GM21723 (cell line): Measurements from ENCODE around the gene MAPK8IP2.

ENCODE experiments used
- ATAC-seq: cut with Tn5 transposase; IDR thresholded peaks from one replicate; pipeline ENCODE4 v1.9.1; 2021; ENCODE audit warnings: mild to moderate bottlenecking, moderate library complexity; ENCODE audit not compliant: unreplicated experiment

MAPK8IP2 gene

GRCh38 chr22:50600538-50600937 lies at the start of gene MAPK8IP2:
Gene MAPK8IP2 (plus strand): TSS chr22:50600793. CDS start chr22:50600819, 26 bp downstream.
- no peak for ATAC-seq

GRCh38 chr22:50551160-50551752 lies 49.3 kb upstream of the MAPK8IP2 start:
- ATAC-seq, result no peak

GRCh38 chr22:50553310-50553709 lies 47.3 kb upstream of the MAPK8IP2 start:
- ATAC-seq, result no peak

- no peak for ATAC-seq
Observed at GRCh38 chr22:50556703-50557102, 43.9 kb upstream of the MAPK8IP2 start.

- no peak for ATAC-seq
Observed at GRCh38 chr22:50560034-50560433, 40.6 kb upstream of the MAPK8IP2 start.

GRCh38 chr22:50561401-50562358 lies 38.9 kb upstream of the MAPK8IP2 start:
- no peak for ATAC-seq

- ATAC-seq, result peak; percentile 89
Observed at GRCh38 chr22:50562523-50563412, 37.8 kb upstream of the MAPK8IP2 start, which contains the start of gene SYCE3. Gene SYCE3 (minus strand): TSS chr22:50562919. CDS start chr22:50556405, 6,514 bp downstream.

- peak; percentile 11 for ATAC-seq
Observed at GRCh38 chr22:50563413-50564160, 37.0 kb upstream of the MAPK8IP2 start.

- ATAC-seq, result no peak
Observed at GRCh38 chr22:50564289-50564688, 36.3 kb upstream of the MAPK8IP2 start.

- ATAC-seq, result no peak
Observed at GRCh38 chr22:50567721-50568252, 32.8 kb upstream of the MAPK8IP2 start.

- ATAC-seq, result no peak
Observed at GRCh38 chr22:50568626-50569025, 32.0 kb upstream of the MAPK8IP2 start.

- no peak for ATAC-seq
Observed at GRCh38 chr22:50569041-50569459, 31.5 kb upstream of the MAPK8IP2 start.

GRCh38 chr22:50569896-50570535 lies 30.6 kb upstream of the MAPK8IP2 start:
- no peak for ATAC-seq

GRCh38 chr22:50570861-50571260 lies 29.7 kb upstream of the MAPK8IP2 start:
- no peak for ATAC-seq

- no peak for ATAC-seq
Observed at GRCh38 chr22:50571264-50572175, 29.1 kb upstream of the MAPK8IP2 start.

- ATAC-seq, result no peak
Observed at GRCh38 chr22:50572965-50573364, 27.6 kb upstream of the MAPK8IP2 start.

GRCh38 chr22:50573491-50574382 lies 26.9 kb upstream of the MAPK8IP2 start:
- ATAC-seq, result no peak
